GM13977 (cell line): ENCODE data around the gene CDK9.
"Not testable (repeated sequence)": the region's sequence is repeated elsewhere in the genome, so short reads cannot be mapped to it uniquely, and the experiment has no call there.

Experiments used
- DNase-seq: peaks from one replicate; pipeline ENCODE4 v3.0.0; 2012; ENCODE audit warnings: low spot score
- CTCF ChIP-seq: IDR thresholded peaks from 2 replicates; pipeline ENCODE4 v1.5.1; 2012; ENCODE audit warnings: mild to moderate bottlenecking, control low read depth; ENCODE audit not compliant: insufficient read depth; ENCODE audit errors: extremely low read depth, missing control alignments
- in situ Hi-C: fragments of 300-500 bp; cut with MboI; formaldehyde crosslinking; loops from one replicate; pipeline ENCODE4 v1.12.0; 2022; ENCODE audit warnings: low sequenced_read_pairs, low pct_unique_long_range_greater_than_20kb, mixed read lengths, inconsistent platforms; ENCODE audit not compliant: unreplicated experiment

The CDK9 gene

DNA sequence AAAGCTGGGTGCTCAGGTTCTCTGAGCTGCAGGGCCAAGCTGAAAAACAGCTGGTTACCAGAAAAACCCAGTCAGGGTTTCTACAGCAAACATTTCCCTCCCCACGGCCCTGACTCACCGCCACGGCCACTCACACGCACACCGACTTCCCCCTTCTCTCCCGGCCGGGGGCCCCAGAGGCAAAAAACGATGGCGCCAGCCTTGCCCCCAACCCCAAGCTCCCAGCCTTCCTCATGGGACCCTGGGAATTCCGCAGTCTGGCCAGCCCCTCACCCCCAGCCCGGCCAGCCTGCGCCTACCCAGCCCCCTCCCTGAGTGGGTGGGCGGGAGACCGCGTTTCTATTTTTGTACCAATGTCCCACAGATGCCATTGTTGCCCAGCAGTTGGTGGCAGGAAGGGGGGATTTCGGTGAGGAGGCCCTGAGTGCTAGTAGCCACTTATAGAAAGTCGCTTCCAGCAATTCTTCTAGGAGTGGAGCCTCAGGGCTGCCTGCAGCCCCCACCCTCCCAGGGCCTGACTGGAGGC, 50.2 kb downstream of the CDK9 start:
- no peak for DNase-seq
- TF ChIP-seq CTCF, result no peak
- in situ Hi-C loops, result no loop called here

DNA sequence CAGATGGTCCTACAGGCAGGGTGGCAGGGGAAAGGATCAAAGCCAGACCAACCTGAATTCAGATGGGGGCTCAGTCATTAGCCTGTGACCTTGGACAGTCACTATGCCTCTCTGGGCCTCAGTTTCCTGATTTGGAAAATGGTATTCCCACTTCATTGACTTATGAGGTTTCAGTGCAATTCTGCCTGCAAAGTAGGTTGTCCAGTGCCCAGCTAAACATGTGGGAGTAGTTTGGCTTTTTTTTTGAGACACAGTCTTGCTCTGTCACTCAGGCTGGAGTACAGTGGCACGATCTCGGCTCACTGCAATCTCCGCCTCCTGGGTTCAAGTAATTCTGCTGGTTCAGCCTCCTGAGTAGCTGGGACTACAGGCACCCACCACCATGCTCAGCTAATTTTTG, 50.7 kb downstream of the CDK9 start:
- in situ Hi-C loops, result not testable (repeated sequence)

GRCh38 chr9:127837346-127837745, 51.5 kb downstream of the CDK9 start:
- no peak for TF ChIP-seq CTCF
- no peak for DNase-seq
- in situ Hi-C loops, result no loop called here

More for the DNA sequence above, 50.7 kb downstream of the CDK9 start:
- DNase-seq, result not testable (repeated sequence)

DNA sequence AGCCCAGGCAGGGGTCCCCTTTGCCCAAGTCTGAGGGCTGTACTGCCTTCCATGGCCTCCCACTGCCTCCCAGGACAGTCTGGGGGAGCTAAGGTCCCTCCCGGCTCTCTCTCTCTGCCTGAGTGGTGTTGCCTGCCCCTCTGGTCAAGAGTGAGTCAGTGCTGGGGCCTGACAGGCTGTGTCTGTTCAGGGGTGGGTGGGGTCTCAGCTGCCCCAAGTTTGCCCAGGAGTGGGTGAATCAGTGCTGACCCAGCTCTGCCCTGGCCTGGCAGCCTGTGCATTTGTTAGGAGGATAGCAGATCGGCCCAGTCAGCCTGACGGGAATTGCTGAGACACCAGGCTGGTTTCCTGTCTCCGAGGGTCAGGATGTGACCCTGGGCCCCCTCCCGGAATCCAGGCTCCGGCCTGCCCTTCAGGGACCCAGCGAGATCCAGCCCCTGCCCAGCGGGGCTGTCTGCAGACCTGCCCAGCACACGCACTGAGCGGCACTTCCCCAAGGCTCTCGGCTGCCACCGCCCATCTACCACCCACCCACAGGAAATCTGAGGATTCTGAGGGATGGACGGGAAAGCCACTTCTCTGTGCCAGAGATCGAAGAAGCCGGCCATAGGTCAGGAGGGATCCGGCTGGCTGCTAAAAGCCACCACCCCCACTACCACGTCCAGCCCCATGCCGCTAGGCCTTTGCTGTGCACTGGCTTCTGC, 52.7 kb downstream of the CDK9 start:
- in situ Hi-C loops, result no loop called here
- DNase-seq, result no peak
- TF ChIP-seq CTCF, result no peak
